Activated CD8-positive, alpha-beta memory T cell treated with anti-CD3 and anti-CD28 coated beads for 36 hours (primary cell): Measurements from ENCODE around the gene GALNS. TPM values are rescaled to one million over a fixed set of nuclear protein-coding genes. Genes with fewer than 3 reads are reported as not detected.
"Not testable (repeated sequence)": the region's sequence is repeated elsewhere in the genome, so short reads cannot be mapped to it uniquely, and the experiment has no call there.

Experiments
- CTCF ChIA-PET: fragments of 350-600 bp; sonication (Branson Sonifier 250); formaldehyde crosslinking; loops from one replicate; lab custom pipeline; 2021; ENCODE audit warnings: antibody characterized with exemption; lab: Charles Lee
- POLR2A ChIA-PET: fragments of 350-600 bp; sonication (Branson Sonifier 250); formaldehyde crosslinking; loops from one replicate; lab custom pipeline; 2021; ENCODE audit warnings: antibody characterized with exemption; lab: Charles Lee
- total RNA-seq, 2 experiments: library from RNA; stranded (reverse); gene quantifications; one replicate each; pipeline ENCODE4 v1.2.3, GENCODE V29; 2021

Gene GALNS
- total RNA-seq, 2 experiments from 2014 or later = 18.3 to 19.0 TPM

DNA sequence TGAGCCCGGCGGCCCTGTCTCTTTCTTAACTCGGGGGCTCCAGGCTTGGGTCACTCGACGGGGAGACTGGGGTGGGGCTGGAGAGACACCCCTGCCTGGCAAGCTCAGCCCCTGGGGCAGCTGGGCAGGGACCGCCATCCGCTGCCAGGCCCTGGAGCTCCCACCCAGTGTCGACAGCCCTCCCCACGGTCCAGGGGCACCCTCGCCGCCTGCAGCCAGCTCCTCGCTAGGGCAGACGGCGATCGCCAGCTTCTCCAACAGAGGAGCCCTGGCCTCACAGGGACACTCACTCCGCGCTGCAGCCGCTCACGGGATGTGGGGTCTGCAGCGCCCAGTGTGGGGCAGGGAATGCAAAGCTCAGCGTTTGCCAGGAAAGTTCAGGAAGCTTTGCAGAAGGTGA, 29.0 kb downstream of the GALNS start:
- POLR2A ChIA-PET = no interaction called here
- CTCF ChIA-PET = no interaction called here

- ChIA-PET POLR2A (no interaction called here), CTCF (interaction anchor here (1.2 kb wide), 1 partner anchor 32 kb away, joined by 3 read pairs; no protein-coding TSS in a partner anchor)
Measured at GRCh38 chr16:88826070-88826840, 30.5 kb downstream of the GALNS start.

DNA sequence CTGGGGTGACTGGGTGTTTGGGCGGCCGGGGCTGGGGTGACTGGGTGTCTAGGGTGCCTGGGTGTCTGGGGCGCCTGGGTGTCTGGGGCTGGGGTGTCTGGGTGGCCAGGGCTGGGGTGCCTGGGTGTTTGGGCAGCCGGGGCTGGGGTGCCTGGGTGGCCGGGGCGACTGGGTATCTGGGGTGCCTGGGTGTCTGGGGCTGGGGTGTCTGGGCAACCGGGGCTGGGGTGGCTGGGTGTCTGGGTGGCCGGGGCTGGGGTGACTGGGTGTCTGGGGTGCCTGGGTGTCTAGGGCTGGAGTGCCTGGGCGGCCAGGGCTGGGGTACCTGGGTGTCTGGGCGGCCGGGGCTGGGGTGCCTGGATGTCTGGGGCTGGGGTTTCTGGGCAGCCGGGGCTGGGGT, 31.6 kb downstream of the GALNS start:
- ChIA-PET POLR2A (no interaction called here), CTCF (interaction anchor here (1.2 kb wide), 1 partner anchor 33 kb away, joined by 3 read pairs; no protein-coding TSS in a partner anchor)

GRCh38 chr16:88824256-88825077, 32.3 kb downstream of the GALNS start:
- POLR2A ChIA-PET = no interaction called here
- CTCF ChIA-PET = interaction anchor here (0.9 kb wide), 1 partner anchor 33 kb away, joined by 3 read pairs; no protein-coding TSS in a partner anchor

- CTCF ChIA-PET = interaction anchor here (0.9 kb wide), 1 partner anchor 34 kb away, joined by 3 read pairs; no protein-coding TSS in a partner anchor
- POLR2A ChIA-PET = not testable (repeated sequence)
Measured at GRCh38 chr16:88823646-88824045, 33.1 kb downstream of the GALNS start.

DNA sequence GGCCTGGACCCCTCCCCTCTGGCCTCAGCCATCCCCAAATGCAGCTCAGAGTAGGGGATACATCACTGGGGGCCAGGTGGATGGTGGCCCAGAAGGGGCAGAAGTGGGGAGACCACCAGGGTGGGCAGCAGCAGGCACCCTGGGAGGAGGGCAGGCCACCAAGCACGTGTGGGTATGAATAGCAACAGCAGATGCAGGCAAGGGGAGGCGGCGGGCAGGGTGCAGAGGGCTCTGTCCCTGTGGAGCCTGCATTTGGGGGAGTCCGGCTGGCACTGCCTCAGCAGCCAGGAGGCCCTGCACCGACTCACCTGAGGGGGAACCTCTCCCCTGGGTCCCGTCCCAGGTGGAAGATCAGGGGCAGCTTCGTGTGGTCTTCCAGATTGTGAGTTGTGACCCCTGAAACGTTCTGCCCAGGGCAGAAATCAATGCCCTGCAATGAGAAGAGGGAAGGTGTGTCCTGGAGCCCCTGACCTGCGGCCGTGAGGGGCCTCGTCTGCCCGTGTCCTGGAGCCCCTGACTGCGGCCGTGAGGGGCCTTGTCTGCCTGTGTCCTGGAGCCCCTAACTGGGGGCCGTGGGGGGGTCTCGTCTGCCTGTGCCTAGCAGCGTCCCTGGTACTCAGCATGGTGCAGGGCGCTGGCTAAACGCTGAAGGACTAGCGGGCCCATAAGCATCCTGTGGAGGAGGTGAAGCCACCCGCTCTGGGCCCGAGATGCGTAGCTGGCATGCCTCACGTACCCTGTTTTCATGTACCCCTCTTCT, 34.3 kb downstream of the GALNS start:
- CTCF ChIA-PET = no interaction called here
- POLR2A ChIA-PET = no interaction called here

GRCh38 chr16:88821168-88821850, 35.4 kb downstream of the GALNS start:
- ChIA-PET CTCF (no interaction called here), POLR2A (no interaction called here)

DNA sequence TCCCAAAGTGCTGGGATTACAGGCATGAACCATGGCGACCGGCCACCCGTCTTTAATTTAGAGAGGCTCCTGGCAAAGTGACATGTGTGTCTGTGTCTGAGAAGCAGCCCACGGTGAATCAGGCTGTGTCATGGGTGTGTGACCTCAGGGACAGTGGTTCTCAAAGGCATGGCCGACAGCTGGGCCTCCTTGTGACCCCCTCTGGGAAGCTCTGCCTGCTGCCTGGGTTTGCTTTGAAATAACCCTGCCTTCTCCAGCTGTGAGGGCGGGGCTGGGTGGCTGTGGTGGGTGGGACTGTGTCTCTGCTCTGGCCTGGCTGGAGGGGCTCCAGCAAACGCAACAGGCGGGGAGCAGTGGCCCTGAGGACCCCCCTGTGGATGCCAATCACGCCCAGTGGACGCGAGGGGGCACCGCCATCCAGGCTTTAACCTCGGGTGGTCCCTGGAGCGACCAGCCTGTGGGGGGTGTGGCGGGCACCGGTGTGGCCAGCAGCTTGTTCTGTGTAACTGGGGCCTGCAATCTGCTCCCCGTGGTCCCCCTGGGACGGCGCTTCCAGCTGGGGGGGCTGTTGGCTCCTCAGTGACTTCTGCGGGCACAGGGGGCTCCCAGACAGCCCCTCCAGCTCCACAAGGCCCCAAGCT, 36.2 kb downstream of the GALNS start:
- CTCF ChIA-PET = no interaction called here
- POLR2A ChIA-PET = no interaction called here

- ChIA-PET CTCF (no interaction called here), POLR2A (no interaction called here)
Measured at GRCh38 chr16:88819126-88819525, 37.6 kb downstream of the GALNS start.

DNA sequence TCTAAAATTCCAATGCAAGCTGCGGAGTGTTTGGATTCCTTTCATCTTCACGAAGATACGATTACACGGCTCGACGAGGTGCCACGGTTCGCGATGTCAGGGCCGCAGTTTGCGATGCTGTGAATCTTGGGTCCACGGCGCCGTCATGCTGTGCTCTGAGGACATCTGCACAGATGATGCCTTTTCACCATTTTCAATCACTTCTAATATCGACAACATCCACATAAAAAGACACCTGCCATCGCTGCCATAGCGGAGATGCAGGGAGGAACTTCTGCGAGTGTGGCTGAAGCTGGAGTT, 38.2 kb downstream of the GALNS start:
- POLR2A ChIA-PET = no interaction called here
- CTCF ChIA-PET = interaction anchor here (0.6 kb wide), 1 partner anchor 215 kb away, joined by 3 read pairs; no protein-coding TSS in a partner anchor

- ChIA-PET POLR2A (no interaction called here), CTCF (interaction anchor here (0.6 to 2.2 kb wide), 3 partner anchors 40 to 349 kb away, joined by 3 to 10 read pairs (median 4); no protein-coding TSS in a partner anchor)
Measured at GRCh38 chr16:88817785-88818574, 38.8 kb downstream of the GALNS start.

DNA sequence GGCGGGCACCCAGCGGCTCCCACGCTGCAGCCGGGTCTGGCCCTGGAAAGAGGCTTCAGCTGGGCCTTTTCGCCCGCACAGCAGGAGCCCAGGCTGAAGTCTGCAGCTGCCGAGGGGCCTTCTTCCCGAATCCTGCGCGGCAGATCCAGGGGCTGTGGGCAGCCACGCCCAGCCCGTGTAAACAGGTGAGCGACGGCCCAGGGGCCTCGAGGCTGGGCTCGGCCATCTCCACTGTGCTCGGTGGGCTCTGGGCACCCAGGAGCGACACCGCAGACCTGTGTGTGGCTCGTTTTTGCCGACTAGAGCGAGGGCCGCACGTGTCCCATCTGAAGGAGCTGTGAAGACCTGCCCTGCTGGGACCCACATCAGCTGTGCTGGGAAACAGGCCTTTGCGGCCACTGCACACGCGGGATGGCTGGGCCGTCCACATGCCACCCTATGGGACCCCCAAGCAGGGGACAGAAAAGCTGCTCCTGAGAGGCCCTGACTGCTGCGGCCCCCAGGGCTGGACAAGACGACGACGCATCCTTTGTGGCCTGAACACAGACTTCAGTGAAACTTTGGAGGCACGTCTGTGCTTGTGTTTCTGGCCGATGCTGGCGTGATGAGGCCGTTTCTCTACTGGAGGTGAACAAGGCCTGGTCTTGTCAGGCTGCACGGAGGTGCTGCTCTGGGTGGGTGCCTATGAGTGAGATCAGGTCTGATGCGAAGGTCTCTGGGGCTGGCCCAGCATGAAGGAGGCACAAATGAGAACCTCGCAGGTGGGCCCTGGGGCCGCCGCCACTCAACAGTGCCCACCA, 39.8 kb downstream of the GALNS start:
- ChIA-PET CTCF (interaction anchor here (2.1 to 2.2 kb wide), 2 partner anchors 41 to 350 kb away, joined by 7 to 10 read pairs; no protein-coding TSS in a partner anchor), POLR2A (no interaction called here)

- ChIA-PET CTCF (interaction anchor here (0.7 to 2.2 kb wide), 4 partner anchors 41 to 402 kb away, joined by 3 to 10 read pairs (median 6); partner anchors contain the start of genes GALNS, TRAPPC2L and ZNF778), POLR2A (no interaction called here)
Measured at GRCh38 chr16:88815901-88816589, 40.7 kb downstream of the GALNS start.

DNA sequence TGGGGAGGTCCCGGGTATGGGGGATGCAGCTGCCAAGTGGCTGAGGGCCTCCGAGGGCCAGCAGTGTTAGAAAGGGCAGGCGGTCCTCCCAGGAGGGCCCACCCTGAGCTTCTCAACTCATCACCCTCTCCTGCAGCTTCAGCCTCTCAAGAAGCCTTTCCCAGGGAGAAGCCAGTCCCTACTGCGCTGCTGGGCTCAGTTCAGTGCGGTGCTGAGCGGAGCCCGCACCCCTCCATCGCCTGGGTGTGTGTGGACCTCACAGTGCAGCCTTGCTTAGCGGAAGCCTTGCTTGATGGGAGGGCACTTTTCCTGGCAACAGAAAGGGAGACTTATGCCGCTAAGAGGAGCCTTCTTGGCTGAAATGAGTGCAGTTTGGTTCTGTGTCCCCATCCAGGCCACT, 41.5 kb downstream of the GALNS start:
- ChIA-PET POLR2A (no interaction called here), CTCF (interaction anchor here (0.7 to 2.1 kb wide), 4 partner anchors 42 to 403 kb away, joined by 3 to 7 read pairs (median 5); partner anchors contain the start of genes GALNS, TRAPPC2L and ZNF778)

DNA sequence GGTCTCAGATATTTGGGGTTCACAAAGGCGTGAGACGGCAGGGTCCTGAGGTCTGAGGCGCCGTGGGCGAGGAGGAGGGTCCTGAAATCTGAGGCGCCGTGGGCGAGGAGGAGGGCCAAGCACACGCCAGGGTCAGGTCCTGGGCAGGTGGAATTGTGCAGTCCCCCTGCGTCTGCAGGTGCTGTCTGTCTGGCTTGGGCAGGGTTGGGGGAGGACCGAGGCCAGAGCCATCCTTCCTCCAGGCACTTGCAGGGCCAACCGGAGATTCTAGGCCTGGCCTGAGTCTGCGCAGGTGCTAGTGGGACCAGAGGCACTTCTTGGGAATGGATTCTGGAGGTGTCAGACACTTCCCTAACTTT, 42.6 kb downstream of the GALNS start:
- POLR2A ChIA-PET = no interaction called here
- CTCF ChIA-PET = interaction anchor here (1.1 to 6.2 kb wide), 3 partner anchors 43 to 283 kb away, joined by 3 to 37 read pairs (median 11); partner anchors contain the start of genes GALNS and TRAPPC2L
